Astrocyte (in vitro differentiated cells and primary cell): ENCODE measurements around the gene MRPL53. TPM values are rescaled to one million over a fixed set of nuclear protein-coding genes. Genes with fewer than 3 reads are reported as not detected.

ENCODE experiments used
- DNase-seq: peaks from one replicate; pipeline ENCODE4 v3.0.0-alpha.2; 2010; ENCODE audit warnings: low read depth
- FAIRE-seq: peaks from 2 replicates; lab custom pipeline; 2011; peaks lifted over from hg19 to GRCh38; lab: Jason Lieb, UNC
- H2AFZ ChIP-seq: 2 replicates; pipeline ENCODE4 v1.6.0; 2012; ENCODE audit warnings: low read depth, low read length, inconsistent platforms
- H3K27ac ChIP-seq: 2 replicates; pipeline ENCODE4 v1.5.1; 2011; ENCODE audit warnings: low read depth, low read length, inconsistent platforms
- H3K27me3 ChIP-seq: 2 replicates; pipeline ENCODE4 v1.6.0; 2011; ENCODE audit warnings: low read length, inconsistent platforms; ENCODE audit not compliant: insufficient read depth
- H3K36me3 ChIP-seq: 2 replicates; pipeline ENCODE4 v1.5.1; 2011; ENCODE audit warnings: low read length, inconsistent platforms; ENCODE audit not compliant: insufficient read depth
- H3K4me1 ChIP-seq: 2 replicates; pipeline ENCODE4 v1.5.1; 2011; ENCODE audit warnings: low read length, inconsistent platforms; ENCODE audit not compliant: insufficient read depth
- H3K4me2 ChIP-seq: 2 replicates; pipeline ENCODE4 v1.6.0; 2012; ENCODE audit warnings: low read length, inconsistent platforms
- H3K4me3 ChIP-seq: 2 replicates; pipeline ENCODE4 v1.5.1; 2011; ENCODE audit warnings: low read depth, mild to moderate bottlenecking, low read length, inconsistent platforms; ENCODE audit not compliant: insufficient read depth
- H3K79me2 ChIP-seq: 2 replicates; pipeline ENCODE4 v1.6.0; 2012; ENCODE audit warnings: mild to moderate bottlenecking, low read length, inconsistent platforms; ENCODE audit not compliant: insufficient read depth
- H3K9ac ChIP-seq: 2 replicates; pipeline ENCODE4 v1.6.0; 2012; ENCODE audit warnings: mild to moderate bottlenecking, low read length, inconsistent platforms
- H3K9me3 ChIP-seq: 2 replicates; pipeline ENCODE4 v1.5.1; 2012; ENCODE audit warnings: low read depth, mild to moderate bottlenecking, low read length, inconsistent platforms; ENCODE audit not compliant: insufficient read depth
- H4K20me1 ChIP-seq: 2 replicates; pipeline ENCODE4 v1.6.0; 2012; ENCODE audit warnings: low read length, inconsistent platforms; ENCODE audit not compliant: insufficient read depth
- H3K27ac Mint-ChIP-seq: one replicate; pipeline ENCODE4 v1.8.0; 2021; ENCODE audit warnings: mild to moderate bottlenecking, mixed read lengths; ENCODE audit not compliant: unreplicated experiment
- H3K27me3 Mint-ChIP-seq: one replicate; pipeline ENCODE4 v1.8.0; 2021; ENCODE audit warnings: low read depth, mixed read lengths; ENCODE audit not compliant: unreplicated experiment
- H3K36me3 Mint-ChIP-seq: one replicate; pipeline ENCODE4 v1.8.0; 2021; ENCODE audit warnings: low read depth, mixed read lengths; ENCODE audit not compliant: unreplicated experiment
- H3K4me1 Mint-ChIP-seq: one replicate; pipeline ENCODE4 v1.8.0; 2021; ENCODE audit warnings: low read depth, mixed read lengths; ENCODE audit not compliant: unreplicated experiment
- H3K4me3 Mint-ChIP-seq: one replicate; pipeline ENCODE4 v1.8.0; 2021; ENCODE audit warnings: mild to moderate bottlenecking, moderate library complexity, mixed read lengths; ENCODE audit not compliant: unreplicated experiment
- H3K9me3 Mint-ChIP-seq: one replicate; pipeline ENCODE4 v1.8.0; 2021; ENCODE audit warnings: mild to moderate bottlenecking, mixed read lengths; ENCODE audit not compliant: unreplicated experiment
- EZH2 ChIP-seq: IDR thresholded peaks from 2 replicates; pipeline ENCODE4 v1.6.1; 2012; ENCODE audit warnings: mild to moderate bottlenecking, low read length, inconsistent platforms; ENCODE audit not compliant: insufficient read depth
- total RNA-seq: library from RNA; stranded (reverse); gene quantifications from 2 replicates; pipeline ENCODE4 v1.2.1, GENCODE V29; 2021
- TF ChIP-seq, protein P1 (sequence below): IDR thresholded peaks from 2 replicates; pipeline ENCODE4 v1.5.1; 2011; ENCODE audit warnings: low read depth, mild to moderate bottlenecking, inconsistent platforms, low read length, moderate library complexity; ENCODE audit not compliant: insufficient read depth

Gene MRPL53
- total RNA-seq, 1 donor from 2014 or later = 50.6 TPM

DNA sequence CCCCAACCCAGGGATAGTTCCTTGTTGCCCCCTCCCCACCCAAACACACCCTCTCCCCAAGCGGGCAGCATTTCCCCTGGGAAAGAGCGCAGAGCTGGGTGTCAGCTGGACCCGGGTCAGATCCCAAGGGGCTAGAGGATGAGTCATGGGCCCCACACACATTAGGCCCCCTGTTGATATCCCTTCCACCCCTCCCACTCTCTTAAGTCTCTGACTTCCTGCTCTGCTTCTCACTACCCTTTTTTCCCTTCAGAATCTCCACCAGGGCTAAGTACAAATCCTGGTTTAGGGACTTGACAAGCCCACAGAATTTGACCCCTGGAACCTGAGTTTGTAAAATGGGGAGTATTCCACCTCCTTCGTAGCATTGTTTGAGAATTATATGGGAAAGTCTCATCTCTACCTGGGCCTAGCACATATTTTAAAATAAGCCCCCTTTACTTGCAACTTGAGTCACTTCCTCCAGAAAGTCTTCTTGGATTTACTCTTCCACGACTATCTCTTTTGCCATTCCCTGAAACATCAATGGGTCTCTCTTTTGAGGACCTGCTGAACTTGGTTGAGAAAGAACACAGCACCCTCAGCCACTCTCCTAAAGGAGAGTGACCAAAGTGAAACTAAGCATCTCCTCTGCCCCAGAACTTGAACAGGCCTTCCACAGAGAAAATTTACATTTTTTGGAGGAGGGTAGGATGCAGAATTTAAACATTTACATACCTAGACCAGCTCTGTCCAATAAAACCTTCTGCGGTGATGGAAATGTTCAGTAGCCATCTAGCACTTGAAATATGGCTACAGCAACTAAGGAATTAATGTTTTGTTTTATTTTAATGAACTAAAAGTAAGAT is 35.4 kb downstream of the MRPL53 start:
- peaks cover 30% of the 10 kb centered on the region for H3K79me2 ChIP-seq
- no peaks in the 10 kb centered on the region for H3K9me3 Mint-ChIP-seq
- FAIRE-seq = no peak

DNA sequence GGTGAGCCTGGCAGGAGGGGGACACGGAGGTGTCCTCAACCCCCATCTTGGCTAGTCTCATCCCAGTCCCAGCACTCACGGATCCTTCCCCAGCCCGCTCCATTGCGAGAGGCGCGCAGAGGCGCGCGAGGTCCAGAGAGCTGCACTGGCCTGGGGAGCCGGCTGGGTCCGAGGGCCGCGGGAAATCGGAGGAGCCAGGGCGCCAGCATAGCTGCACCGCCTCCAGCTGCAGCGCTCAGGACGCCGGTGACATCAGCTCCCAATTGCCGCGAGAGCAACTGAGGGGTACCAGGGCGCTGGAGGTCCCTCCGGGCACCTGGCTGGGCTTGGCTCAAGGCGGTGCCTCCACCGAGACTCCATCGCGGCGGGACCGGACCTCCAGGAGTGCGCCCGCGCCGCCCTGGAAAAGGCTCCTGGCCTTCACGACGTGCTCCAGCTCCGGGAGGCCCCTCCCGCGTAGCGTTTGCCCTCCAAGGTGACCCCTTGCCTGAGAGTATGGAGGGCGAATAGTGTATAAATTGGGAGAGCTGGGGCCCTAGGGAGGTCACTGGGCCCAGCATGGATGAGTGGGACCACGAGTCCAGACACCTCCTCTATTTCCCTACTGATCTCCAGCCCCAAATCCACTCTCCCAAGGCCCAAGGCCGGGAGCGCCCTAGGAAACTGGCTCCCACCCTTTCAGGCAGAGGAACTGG is 36.2 kb downstream of the MRPL53 start:
- H3K27ac ChIP-seq = no peak overlapping the region
- peak overlapping the region; percentile 52 for H3K4me2 ChIP-seq
- Mint-ChIP-seq H3K27ac (no peak overlapping the region), H3K36me3 (peaks cover 6% of the 10 kb centered on the region), H3K4me3 (no peak overlapping the region), H3K4me1 (peaks cover 24% of the 10 kb centered on the region), H3K27me3 (no peaks in the 10 kb centered on the region), H3K9me3 (no peaks in the 10 kb centered on the region)
- peaks cover 41% of the 10 kb centered on the region for H4K20me1 ChIP-seq
- H3K27me3 ChIP-seq = peaks cover 2% of the 10 kb centered on the region
- H3K4me3 ChIP-seq = no peak overlapping the region
- H2AFZ ChIP-seq = peak overlapping the region; percentile 15
- H3K79me2 ChIP-seq = peaks cover 30% of the 10 kb centered on the region
- FAIRE-seq (no peak), DNase-seq (no peak)
- TF ChIP-seq, protein P1, sequence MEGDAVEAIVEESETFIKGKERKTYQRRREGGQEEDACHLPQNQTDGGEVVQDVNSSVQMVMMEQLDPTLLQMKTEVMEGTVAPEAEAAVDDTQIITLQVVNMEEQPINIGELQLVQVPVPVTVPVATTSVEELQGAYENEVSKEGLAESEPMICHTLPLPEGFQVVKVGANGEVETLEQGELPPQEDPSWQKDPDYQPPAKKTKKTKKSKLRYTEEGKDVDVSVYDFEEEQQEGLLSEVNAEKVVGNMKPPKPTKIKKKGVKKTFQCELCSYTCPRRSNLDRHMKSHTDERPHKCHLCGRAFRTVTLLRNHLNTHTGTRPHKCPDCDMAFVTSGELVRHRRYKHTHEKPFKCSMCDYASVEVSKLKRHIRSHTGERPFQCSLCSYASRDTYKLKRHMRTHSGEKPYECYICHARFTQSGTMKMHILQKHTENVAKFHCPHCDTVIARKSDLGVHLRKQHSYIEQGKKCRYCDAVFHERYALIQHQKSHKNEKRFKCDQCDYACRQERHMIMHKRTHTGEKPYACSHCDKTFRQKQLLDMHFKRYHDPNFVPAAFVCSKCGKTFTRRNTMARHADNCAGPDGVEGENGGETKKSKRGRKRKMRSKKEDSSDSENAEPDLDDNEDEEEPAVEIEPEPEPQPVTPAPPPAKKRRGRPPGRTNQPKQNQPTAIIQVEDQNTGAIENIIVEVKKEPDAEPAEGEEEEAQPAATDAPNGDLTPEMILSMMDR = no peak
- no peak for TF ChIP-seq EZH2
- H3K4me1 ChIP-seq = peaks cover 38% of the 10 kb centered on the region
- H3K9ac ChIP-seq = peak overlapping the region; percentile 22
- H3K9me3 ChIP-seq = no peaks in the 10 kb centered on the region
- H3K36me3 ChIP-seq = no peaks in the 10 kb centered on the region

More for the DNA sequence above, 35.4 kb downstream of the MRPL53 start:
- peak overlapping the region; percentile 22 for H3K9ac ChIP-seq
- no peaks in the 10 kb centered on the region for H3K9me3 ChIP-seq
- peaks cover 24% of the 10 kb centered on the region for H3K4me1 Mint-ChIP-seq
- TF ChIP-seq EZH2 = no peak
- TF ChIP-seq, protein P1 = no peak
- peaks cover 39% of the 10 kb centered on the region for H3K4me1 ChIP-seq
- no peak for DNase-seq
- H3K4me3 ChIP-seq = no peak overlapping the region
- peak overlapping the region; percentile 52 for H3K4me2 ChIP-seq
- no peak overlapping the region for H3K27ac Mint-ChIP-seq
- no peak overlapping the region for H3K4me3 Mint-ChIP-seq
- H3K27me3 ChIP-seq = peaks cover 9% of the 10 kb centered on the region
- no peaks in the 10 kb centered on the region for H3K36me3 ChIP-seq
- H3K36me3 Mint-ChIP-seq = peaks cover 6% of the 10 kb centered on the region
- no peaks in the 10 kb centered on the region for H3K27me3 Mint-ChIP-seq
- no peak overlapping the region for H2AFZ ChIP-seq
- H3K27ac ChIP-seq = no peak overlapping the region
- H4K20me1 ChIP-seq = peaks cover 38% of the 10 kb centered on the region
